ACHN (cell line): ENCODE measurements around the gene IGSF23.
"Not testable (repeated sequence)": the region's sequence is repeated elsewhere in the genome, so short reads cannot be mapped to it uniquely, and the experiment has no call there.

Experiments used
- DNase-seq: peaks from one replicate; pipeline ENCODE4 v3.0.0-alpha.2; 2015
- in situ Hi-C: cut with HindIII; loops from 2 replicates; pipeline ENCODE4 v1.10.0; 2017; ENCODE audit warnings: low sequenced_read_pairs, low pct_ligation_motif_present, low pct_unique_long_range_greater_than_20kb

The IGSF23 gene

DNA sequence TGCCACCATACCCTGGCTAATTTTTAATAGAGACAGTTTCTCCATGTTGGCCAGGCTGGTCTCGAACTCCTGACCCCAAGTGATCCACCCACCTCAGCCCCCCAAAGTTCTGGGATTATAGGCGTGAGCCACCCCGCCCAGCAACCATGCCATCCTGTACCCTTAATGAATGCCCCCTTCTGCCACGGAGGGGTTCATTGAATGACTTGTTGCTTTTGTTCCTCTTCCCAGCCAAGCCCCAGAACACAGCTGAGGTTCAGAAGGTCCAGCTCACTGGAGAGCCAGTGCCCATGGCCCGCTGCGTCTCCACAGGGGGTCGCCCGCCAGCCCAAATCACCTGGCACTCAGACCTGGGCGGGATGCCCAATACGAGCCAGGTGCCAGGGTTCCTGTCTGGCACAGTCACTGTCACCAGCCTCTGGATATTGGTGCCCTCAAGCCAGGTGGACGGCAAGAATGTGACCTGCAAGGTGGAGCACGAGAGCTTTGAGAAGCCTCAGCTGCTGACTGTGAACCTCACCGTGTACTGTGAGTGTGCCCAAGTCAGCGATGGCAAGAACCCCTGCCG is 36.3 kb downstream of the IGSF23 start:
- DNase-seq: no peak
- in situ Hi-C loops: no loop called here

GRCh38 chr19:44653343-44653742 is 40.0 kb downstream of the IGSF23 start:
- in situ Hi-C loops: no loop called here
- no peak for DNase-seq

DNA sequence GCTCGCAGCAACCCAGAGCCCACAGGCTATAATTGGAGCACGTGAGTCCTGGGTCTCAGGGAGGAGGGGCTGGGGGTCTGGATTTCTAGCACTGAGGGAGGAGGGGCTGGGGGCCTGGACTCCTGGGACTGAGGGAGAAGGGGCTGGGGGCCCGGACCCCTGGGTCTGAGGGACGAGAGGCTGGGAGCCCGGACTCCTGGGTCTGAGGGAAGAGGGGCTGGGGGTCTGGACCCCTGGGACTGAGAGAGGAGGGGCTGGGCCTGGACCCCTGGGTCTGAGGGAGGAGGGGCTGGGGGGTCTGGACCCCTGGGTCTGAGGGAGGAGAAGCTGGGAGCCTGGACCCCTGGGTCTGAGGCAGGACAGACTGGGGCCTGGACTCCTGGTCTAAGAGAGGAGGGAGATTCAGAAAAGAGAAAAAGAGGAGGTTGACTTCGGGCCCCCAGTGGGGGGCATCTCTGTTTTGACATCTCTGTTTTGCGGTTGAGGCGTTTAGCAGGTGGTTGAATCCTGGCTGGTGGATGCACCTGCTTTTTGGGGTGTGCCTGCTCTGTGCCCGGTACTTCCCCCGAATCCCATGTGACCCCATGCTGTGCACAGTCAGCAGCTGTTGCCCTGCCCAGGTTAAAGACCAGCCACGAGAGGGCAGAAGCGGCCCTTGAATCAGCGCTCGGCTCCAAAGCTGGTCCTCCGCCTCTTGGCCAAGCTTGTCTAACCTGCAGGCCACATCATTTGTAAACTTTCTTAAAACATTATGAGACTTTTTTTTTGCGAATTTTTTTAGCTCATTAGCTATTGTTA is 40.8 kb downstream of the IGSF23 start:
- in situ Hi-C loops: no loop called here
- peak; percentile 58 for DNase-seq

DNA sequence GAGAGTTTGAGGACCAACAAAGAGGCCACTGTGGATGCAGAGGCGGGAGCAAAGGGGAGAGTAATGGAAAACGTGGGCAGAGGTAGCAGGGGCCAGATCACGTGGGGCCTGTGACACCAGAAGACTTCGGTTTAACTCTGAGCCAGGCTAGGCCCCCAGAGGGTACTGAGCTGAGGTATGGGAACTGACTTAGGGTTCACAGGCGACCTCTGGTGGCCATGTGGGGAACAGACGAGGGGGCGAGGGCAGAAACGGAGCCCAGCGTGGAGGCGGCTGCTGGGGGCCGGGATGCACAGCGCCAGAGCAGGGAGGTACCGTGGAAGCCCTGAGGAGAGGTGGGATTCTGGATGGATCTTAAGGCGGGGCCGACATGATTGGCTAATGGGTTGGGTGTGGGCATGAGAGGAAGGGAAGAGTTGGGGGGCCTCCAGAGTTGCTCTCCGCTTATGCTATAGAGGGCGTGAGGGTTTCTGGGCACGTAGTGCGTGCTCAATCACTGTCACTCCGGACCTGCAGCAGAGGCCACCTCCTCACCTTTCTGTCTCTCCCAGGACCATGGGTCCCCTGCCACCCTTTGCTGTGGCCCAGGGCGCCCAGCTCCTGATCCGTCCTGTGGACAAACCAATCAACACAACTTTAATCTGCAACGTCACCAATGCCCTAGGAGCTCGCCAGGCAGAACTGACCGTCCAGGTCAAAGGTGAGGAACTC is 44.0 kb downstream of the IGSF23 start:
- in situ Hi-C loops: no loop called here

GRCh38 chr19:44658069-44658733 is 44.8 kb downstream of the IGSF23 start:
- in situ Hi-C loops: no loop called here
- no peak for DNase-seq

More for the DNA sequence above, 44.0 kb downstream of the IGSF23 start:
- peak; percentile 41 for DNase-seq

DNA sequence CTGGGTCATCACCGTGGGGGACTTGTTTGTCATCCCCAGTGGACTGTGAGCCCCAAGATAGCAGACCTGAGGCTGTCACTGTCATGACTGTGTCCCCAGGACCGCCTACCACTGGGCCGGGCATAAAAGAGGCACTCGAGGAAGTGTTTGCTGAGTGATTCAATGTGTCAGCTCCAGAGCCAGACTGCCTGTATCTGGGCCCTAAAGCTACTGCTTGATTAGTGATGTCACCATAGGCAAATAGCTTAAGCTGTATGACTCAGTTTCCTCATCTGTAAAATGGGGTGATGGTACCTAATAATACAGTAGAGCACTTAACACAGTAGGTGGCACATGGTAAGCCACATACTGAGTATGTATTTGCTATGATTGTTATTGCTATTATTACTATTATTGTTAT is 46.7 kb downstream of the IGSF23 start:
- in situ Hi-C loops: no loop called here
- DNase-seq: no peak

GRCh38 chr19:44661205-44661604 is 47.8 kb downstream of the IGSF23 start:
- no peak for DNase-seq
- in situ Hi-C loops: no loop called here

DNA sequence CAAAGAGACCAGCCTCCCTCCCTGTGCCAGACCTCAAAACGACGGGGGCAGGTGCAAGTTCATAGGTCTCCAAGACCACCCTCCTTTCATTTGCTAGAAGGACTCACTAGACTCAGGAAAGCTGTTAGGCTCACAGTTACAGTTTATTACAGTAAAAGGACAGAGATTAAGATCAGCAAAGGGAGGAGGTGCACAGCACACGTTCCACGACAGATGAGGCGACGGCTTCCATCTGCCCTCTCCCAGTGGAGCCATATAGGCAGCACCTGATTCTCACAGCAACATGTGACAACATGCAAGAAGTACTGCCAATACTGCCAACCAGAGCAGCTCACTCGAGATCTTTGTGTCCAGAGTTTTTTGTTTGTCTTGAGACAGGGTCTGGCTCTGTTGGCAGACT is 48.5 kb downstream of the IGSF23 start:
- no peak for DNase-seq
- in situ Hi-C loops: no loop called here

DNA sequence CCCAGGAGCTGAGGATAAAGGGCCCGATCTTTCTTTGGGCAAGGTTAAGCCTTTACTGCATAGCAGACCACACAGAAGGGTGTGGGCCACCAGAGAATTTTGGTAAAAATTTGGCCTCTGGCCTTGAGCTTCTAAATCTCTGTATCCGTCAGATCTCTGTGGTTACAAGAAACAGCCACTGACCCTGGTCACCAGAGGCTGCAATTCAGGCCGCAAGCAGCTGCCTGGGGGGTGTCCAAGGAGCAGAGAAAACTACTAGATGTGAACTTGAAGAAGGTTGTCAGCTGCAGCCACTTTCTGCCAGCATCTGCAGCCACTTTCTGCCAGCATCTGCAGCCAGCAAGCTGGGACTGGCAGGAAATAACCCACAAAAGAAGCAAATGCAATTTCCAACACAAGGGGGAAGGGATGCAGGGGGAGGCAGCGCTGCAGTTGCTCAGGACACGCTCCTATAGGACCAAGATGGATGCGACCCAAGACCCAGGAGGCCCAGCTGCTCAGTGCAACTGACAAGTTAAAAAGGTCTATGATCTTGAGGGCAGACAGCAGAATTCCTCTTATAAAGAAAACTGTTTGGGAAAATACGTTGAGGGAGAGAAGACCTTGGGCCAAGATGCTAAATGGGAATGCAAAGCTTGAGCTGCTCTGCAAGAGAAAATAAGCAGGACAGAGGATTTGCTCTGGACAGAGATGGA is 49.5 kb downstream of the IGSF23 start:
- no peak for DNase-seq
- in situ Hi-C loops: no loop called here

DNA sequence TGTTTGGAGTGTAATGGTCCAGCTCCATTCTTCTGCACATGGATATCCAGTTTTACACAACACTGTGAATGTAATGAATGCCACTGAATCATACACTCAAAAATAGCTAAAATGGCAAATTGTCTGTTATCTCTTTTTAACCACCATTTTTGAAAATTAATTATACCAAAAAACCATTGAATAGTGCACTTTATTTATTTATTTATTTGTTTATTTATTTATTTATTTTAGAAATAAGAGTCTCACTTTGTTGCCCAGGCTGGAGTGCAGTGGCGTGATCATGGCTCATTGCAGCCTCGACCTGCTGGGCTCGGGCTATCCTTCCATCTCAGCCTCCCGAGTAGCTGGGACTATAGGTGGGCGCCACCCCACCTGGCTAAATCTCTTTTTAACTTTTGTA is 50.6 kb downstream of the IGSF23 start:
- DNase-seq: no peak
- in situ Hi-C loops: no loop called here

GRCh38 chr19:44664976-44665375 is 51.6 kb downstream of the IGSF23 start:
- no peak for DNase-seq
- in situ Hi-C loops: no loop called here

- no peak for DNase-seq
- in situ Hi-C loops: no loop called here
Measured at GRCh38 chr19:44666852-44667556, 53.6 kb downstream of the IGSF23 start.

DNA sequence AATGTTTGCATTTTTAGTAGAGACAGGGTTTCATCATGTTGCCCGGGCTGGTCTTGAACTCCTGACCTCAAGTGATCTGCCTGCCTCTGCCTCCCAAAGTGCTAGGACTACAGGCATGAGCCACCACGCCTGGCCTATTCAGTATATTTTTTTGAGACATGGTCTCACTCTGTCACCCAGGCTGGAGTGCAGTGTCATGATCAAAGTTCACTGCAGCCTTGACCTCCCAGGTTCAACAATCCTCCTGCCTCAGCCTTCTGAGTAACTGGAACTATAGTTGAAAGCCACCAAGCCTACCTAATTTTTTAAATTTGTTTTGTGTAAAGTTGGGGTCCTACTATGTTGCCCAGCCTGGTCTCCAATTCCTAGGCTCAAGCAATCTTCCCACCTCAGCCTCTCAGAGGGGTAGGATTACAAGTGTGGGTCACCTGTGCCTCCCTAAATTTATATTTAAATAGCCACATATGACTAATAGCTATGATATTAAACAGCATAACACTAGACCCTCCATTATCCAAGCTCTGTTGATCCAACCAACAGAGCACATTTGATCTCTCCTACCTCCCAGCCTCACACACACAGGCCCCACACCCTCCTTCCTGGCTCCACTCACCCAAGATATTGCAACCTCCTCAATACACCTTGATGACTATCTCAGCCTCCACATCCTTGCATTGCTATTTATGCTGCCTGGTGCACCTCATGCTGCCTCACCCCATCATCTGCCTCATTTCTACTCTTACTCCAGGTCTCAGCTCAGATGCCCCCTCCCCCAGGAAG is 55.8 kb downstream of the IGSF23 start:
- in situ Hi-C loops: no loop called here

DNA sequence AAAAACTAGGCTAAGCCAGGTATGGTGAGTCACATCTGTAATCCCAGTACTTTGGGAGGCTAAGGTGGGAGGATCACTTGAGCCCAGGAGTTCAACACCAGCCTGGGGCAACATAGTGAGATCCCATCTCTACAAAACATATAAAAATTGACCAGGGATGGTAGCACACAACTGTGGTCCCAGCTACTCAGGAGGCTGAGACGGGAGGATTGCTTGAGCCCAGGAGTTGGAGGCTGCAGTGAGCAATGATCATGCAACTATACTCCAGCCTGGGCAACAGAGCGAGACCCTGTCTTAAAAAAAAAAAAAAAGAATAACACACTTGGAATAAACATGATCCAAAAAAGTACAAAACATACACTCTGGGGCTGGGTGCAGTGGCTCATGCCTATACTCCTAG is 56.7 kb downstream of the IGSF23 start:
- in situ Hi-C loops, DNase-seq: not testable (repeated sequence)

More for the DNA sequence above, 55.8 kb downstream of the IGSF23 start:
- no peak for DNase-seq

- DNase-seq: no peak
- in situ Hi-C loops: no loop called here
Measured at GRCh38 chr19:44671400-44671799, 58.0 kb downstream of the IGSF23 start, which contains the start of gene CEACAM19. CEACAM19 (plus strand) TSS chr19:44671482; CDS start chr19:44671932, 450 bp downstream.

GRCh38 chr19:44672226-44672625 is 58.9 kb downstream of the IGSF23 start:
- in situ Hi-C loops: no loop called here
- DNase-seq: no peak

DNA sequence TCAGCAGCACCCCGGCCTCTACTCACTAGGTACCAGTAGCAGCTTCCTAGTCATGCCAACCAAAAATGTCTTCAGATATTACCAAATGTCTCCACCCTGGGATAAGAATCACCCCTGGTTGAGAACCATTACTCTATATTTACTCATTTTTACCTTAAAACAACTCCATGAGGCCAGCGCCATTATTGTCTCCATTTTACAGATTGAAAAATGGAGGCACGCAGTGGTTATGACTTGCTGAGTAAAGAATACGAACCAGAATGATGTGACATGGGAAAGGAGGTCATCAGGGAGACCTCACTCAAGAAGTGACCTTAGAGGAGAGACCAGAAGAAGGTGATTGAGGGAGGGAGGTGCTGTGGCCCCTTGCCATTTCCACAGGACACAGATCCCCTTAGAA is 60.1 kb downstream of the IGSF23 start:
- in situ Hi-C loops: no loop called here
- no peak for DNase-seq
